ENCODE results near the gene EFTUD2. TPM values are rescaled to one million over a fixed set of nuclear protein-coding genes. Genes with fewer than 3 reads are reported as not detected.

Gene EFTUD2
- total and polyA plus RNA-seq, 8 donors = 15.9 to 176 (median 81.8) TPM

DNA sequence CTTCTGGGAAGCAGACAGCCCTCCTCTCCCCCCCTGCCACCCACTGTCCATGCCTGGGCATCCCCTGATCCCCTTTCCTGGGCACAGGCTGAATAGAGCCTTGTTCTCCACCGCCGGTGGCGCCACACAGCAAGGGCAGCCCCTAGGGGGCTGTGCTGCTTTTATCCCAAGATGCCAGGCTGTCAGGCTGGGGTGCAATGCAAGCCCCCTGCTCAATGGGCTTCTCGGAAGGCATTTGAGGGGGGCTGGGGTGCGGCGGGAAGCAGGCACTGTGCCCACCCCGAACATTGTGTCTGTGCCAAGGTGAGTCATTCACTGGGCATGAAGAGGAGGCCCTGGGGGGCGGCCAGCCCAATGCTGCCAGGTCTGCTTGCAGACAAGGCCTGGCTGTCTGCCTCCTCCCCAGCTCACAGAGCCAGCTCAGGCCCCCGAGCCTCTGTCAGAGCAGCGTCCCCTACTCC, 17.6 kb upstream of the EFTUD2 start:
- peaks cover 0 to 25% (median 13%) of the 10 kb centered on the region in 4 donors for H3K4me1 ChIP-seq
- H3K27ac ChIP-seq = peak overlapping the region in 3 of 5 donors; percentile 38 to 53 (median 51)
- peaks cover 0 to 50% (median 18%) of the 10 kb centered on the region in 3 donors for H3K27me3 ChIP-seq
- DNase-seq = peak in 1 of 2 donors; percentile 77
- TF ChIP-seq POLR2AphosphoS5 (IDR thresholded peaks at IDR 0.05) (peak in 1 of 3 donors; percentile 21), EP300 (IDR thresholded peaks at IDR 0.05) (no peak), POLR2A (IDR thresholded peaks at IDR 0.05) (no peak)
- TF ChIP-seq, protein P1, sequence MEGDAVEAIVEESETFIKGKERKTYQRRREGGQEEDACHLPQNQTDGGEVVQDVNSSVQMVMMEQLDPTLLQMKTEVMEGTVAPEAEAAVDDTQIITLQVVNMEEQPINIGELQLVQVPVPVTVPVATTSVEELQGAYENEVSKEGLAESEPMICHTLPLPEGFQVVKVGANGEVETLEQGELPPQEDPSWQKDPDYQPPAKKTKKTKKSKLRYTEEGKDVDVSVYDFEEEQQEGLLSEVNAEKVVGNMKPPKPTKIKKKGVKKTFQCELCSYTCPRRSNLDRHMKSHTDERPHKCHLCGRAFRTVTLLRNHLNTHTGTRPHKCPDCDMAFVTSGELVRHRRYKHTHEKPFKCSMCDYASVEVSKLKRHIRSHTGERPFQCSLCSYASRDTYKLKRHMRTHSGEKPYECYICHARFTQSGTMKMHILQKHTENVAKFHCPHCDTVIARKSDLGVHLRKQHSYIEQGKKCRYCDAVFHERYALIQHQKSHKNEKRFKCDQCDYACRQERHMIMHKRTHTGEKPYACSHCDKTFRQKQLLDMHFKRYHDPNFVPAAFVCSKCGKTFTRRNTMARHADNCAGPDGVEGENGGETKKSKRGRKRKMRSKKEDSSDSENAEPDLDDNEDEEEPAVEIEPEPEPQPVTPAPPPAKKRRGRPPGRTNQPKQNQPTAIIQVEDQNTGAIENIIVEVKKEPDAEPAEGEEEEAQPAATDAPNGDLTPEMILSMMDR (IDR thresholded peaks at IDR 0.05) = no peak
- intact Hi-C loops (cut with DNase I; ENCODE audit: low total_unique reads) = loop anchor here (10.0 kb wide), 1 partner anchor 188 kb away; no protein-coding TSS in a partner anchor
- H3K9me3 ChIP-seq = no peaks in the 10 kb centered on the region
- no peak overlapping the region for H3K4me3 ChIP-seq
- no peaks in the 10 kb centered on the region for H3K36me3 ChIP-seq
- 45 to 67% (median 58%) methylated on average over 9 to 10 of the region's 10 CpGs for WGBS, 5 donors

DNA sequence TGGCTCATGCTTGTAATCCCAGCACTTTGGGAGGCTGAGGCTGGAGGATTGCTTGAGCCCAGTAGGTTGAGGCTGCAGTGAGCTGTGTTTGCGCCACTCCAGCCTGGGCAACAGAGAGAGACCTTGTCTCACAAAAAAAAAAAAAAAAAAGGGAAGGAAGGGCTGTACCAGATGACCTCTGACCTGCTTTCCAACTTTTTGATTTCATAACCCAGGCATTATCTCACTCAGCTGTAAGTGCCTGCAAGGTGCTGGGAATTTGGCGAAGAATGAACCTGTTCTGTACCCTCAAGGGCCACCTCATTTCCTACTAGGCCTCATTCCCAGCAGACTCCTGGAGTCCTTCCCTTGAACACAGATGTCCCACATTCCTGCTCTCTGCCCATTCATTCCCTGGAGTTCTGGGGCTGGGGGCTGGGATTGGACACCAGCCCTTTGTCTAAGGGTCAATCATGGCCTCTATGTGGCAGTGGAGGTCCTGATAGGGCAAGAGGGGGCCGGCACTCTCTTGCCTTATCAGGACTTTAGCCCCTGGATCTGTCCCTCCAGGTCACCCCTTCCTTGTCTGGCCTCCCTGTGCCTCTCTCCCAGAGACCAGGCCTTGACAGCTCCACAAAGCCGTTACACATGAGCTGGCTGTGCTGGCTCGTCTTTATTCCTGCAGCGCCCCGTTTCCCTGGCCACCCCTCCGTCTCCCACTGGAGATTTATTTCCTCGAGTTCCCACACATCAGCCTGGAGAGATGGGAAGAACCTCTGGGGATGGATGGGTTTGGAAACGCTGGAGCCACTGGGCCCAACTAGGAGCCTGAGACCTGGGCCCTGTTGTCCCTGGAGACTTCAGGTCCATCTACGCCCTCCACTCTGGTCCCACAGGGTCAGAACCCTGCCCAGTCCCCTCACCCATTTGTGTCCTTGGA, 16.9 kb upstream of the EFTUD2 start:
- TF ChIP-seq POLR2A (IDR thresholded peaks at IDR 0.05) = no peak
- no peak for TF ChIP-seq EP300 (IDR thresholded peaks at IDR 0.05)
- no peak for TF ChIP-seq POLR2AphosphoS5 (IDR thresholded peaks at IDR 0.05)
- TF ChIP-seq, protein P1 (IDR thresholded peaks at IDR 0.05) = no peak
- no peak for DNase-seq
- Histone ChIP-seq H3K27ac (peak overlapping the region in 3 of 5 donors; percentile 38 to 53 (median 51)), H3K4me3 (no peak overlapping the region), H3K36me3 (no peaks in the 10 kb centered on the region), H3K4me1 (peaks cover 7 to 32% (median 20%) of the 10 kb centered on the region in 4 donors), H3K27me3 (peaks cover 0 to 51% (median 25%) of the 10 kb centered on the region in 3 donors), H3K9me3 (no peaks in the 10 kb centered on the region)
- intact Hi-C loops (cut with DNase I; ENCODE audit: low total_unique reads) = loop anchor here (10.0 kb wide), 1 partner anchor 189 kb away; no protein-coding TSS in a partner anchor
- WGBS, 5 donors = 76 to 82% (median 79%) methylated on average over 11 of the region's 11 CpGs

DNA sequence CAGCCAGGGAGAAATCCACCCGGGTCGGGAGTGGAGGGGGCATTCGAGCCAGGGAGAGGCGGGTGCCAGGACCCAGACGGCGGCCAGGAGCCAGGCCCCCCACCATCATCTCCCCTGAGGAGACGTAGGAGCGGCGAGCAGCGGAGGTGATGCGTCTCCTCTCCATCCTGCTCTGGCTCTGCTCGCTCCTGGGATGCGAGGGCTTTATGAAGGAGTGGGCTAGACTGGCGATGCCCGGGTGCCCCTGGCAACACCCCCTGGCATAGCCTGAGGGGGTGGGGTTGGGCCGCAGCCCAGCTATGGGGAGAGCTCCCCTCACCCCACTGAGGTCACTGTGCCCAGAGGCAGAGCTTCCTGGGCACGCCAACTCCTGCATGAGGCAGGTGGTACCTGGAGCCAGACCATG, 16.1 kb upstream of the EFTUD2 start, which contains the start of gene GFAP:
Gene GFAP (minus strand): TSS at position 180 of the 406 bp plus-strand sequence. CDS start 14 bp downstream, at position 166.
- Histone ChIP-seq H3K27ac (peak within 1 kb of the TSS in 3 of 5 donors; percentile 38 to 53 (median 51)), H3K4me1 (peaks cover 8 to 34% (median 21%) of the 10 kb centered on the region in 4 donors), H3K4me3 (no peak within 1 kb of the TSS), H3K27me3 (peaks cover 0 to 47% (median 20%) of the 10 kb centered on the region in 3 donors), H3K9me3 (no peaks in the 10 kb centered on the region), H3K36me3 (no peaks in the 10 kb centered on the region)
- intact Hi-C loops (cut with DNase I; ENCODE audit: low total_unique reads) = loop anchor here (10.0 kb wide), 1 partner anchor 189 kb away; no protein-coding TSS in a partner anchor
- 74 to 86% (median 83%) methylated on average over 4 to 17 of the region's 17 CpGs for WGBS, 5 donors
- TF ChIP-seq, protein P1 (IDR thresholded peaks at IDR 0.05) = no peak
- TF ChIP-seq POLR2A (IDR thresholded peaks at IDR 0.05) (no peak), POLR2AphosphoS5 (IDR thresholded peaks at IDR 0.05) (no peak), EP300 (IDR thresholded peaks at IDR 0.05) (no peak)
- no peak for DNase-seq

DNA sequence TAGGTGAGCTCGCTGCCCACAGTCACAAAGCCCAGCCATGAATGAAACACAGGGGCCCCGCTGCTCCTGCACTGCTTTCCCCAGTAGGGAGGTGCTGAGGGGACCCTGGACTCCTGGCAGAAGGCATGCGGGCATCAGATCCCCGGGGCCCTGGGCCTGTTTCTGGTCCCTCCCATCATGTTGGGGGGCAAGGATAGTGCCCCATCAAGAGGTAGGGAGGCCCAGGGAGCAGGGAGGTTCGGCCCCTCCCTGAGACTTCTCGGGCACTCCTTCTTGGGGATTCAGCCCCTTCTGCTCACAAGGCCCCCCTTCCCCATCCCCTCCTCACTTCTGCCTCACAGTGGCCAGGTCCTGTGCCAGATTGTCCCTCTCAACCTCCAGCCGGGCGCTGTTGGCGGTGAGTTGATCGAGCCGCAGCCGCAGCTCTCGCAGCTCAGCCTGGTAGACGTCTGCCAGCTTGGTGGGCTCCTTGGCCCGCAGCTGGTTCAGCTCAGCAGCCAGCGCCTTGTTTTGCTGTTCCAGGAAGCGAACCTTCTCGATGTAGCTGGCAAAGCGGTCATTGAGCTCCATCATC, 15.5 kb upstream of the EFTUD2 start:
- Histone ChIP-seq H3K9me3 (no peaks in the 10 kb centered on the region), H3K4me1 (peaks cover 8 to 31% (median 18%) of the 10 kb centered on the region in 4 donors), H3K27me3 (peaks cover 0 to 51% (median 20%) of the 10 kb centered on the region in 3 donors), H3K4me3 (no peak overlapping the region), H3K36me3 (no peaks in the 10 kb centered on the region), H3K27ac (no peak overlapping the region)
- TF ChIP-seq EP300 (IDR thresholded peaks at IDR 0.05) (no peak), POLR2A (IDR thresholded peaks at IDR 0.05) (no peak), POLR2AphosphoS5 (IDR thresholded peaks at IDR 0.05) (no peak)
- TF ChIP-seq, protein P1 (IDR thresholded peaks at IDR 0.05) = no peak
- WGBS, 5 donors = 79 to 90% (median 86%) methylated on average over 18 to 19 of the region's 19 CpGs
- intact Hi-C loops (cut with DNase I; ENCODE audit: low total_unique reads) = loop anchor here (10.0 kb wide), 1 partner anchor 190 kb away; no protein-coding TSS in a partner anchor
- DNase-seq = no peak

All from stomach (tissue), 9 donors.